ENCODE results near the gene ARF3. TPM values are rescaled to one million over a fixed set of nuclear protein-coding genes. Genes with fewer than 3 reads are reported as not detected.

The ARF3 gene
- polyA plus RNA-seq, 2 of the 4 experiments (the other 2 are of a cell fraction) = 138 to 287 TPM

- 92% methylated on average over 1 of the region's 1 CpG for WGBS (ENCODE audit: missing lambda C conversion rate)
These were observed 27.7 kb downstream of the ARF3 start for GRCh38 chr12:48929551-48929950.

GRCh38 chr12:48927261-48927660 lies 30.0 kb downstream of the ARF3 start:
- POLR2A ChIA-PET = no interaction called here
- Histone ChIP-seq H3K4me3 (no peak overlapping the region), H3K9me3 (no peaks in the 10 kb centered on the region), H3K4me2 (no peak overlapping the region), H3K27ac (no peak overlapping the region), H3K4me1 (peaks cover 6% of the 10 kb centered on the region; the same call in 1 of the 3 replicates)
- ATAC-seq = no peak
- DNase-seq (ENCODE audit: low read depth in 1 of 2, low spot score in 1 of 2) = no peak
- CTCF ChIA-PET = interaction anchor here (1.0 to 70.2 kb wide), 6 partner anchors 9 to 92 kb away, joined by 3 to 2584 read pairs (median 84); partner anchors contain the start of genes ARF3, DDN, DDX23 and PRKAG1
- TF ChIP-seq PHF8 (IDR thresholded peaks at IDR 0.05; ENCODE audit: borderline replicate concordance, low read depth) = no peak
- 88% methylated on average over 2 of the region's 2 CpGs for WGBS (ENCODE audit: missing lambda C conversion rate)
- FAIRE-seq = no peak

More at GRCh38 chr12:48929551-48929950, 27.7 kb downstream of the ARF3 start:
- POLR2A ChIA-PET = no interaction called here
- DNase-seq (ENCODE audit: low read depth in 1 of 2, low spot score in 1 of 2) = no peak
- CTCF ChIA-PET = interaction anchor here (1.0 to 70.2 kb wide), 10 partner anchors 6 to 115 kb away, joined by 3 to 2584 read pairs (median 12); partner anchors contain the start of genes ARF3, DDN, DDX23 and PRKAG1
- no peak for TF ChIP-seq PHF8 (IDR thresholded peaks at IDR 0.05; ENCODE audit: borderline replicate concordance, low read depth)
- TF ChIP-seq GATA3 (IDR thresholded peaks at IDR 0.05; ENCODE audit: borderline replicate concordance) = no peak
- no peak for TF ChIP-seq E2F6 (IDR thresholded peaks at IDR 0.05; ENCODE audit: borderline replicate concordance, low read depth)
- FAIRE-seq = no peak
- no peak for ATAC-seq
- Histone ChIP-seq H3K9me3 (no peaks in the 10 kb centered on the region), H3K4me2 (no peak overlapping the region), H3K27ac (no peak overlapping the region), H3K4me1 (peaks cover 3% of the 10 kb centered on the region; the same call in 1 of the 3 replicates), H3K4me3 (no peak overlapping the region)

GRCh38 chr12:48925304-48926011 lies 31.8 kb downstream of the ARF3 start, which contains the start of gene FKBP11:
Gene FKBP11, minus strand, starts transcription at chr12:48925492. Its CDS starts 64 bp downstream, at chr12:48925428.
- 45% methylated on average over 37 of the region's 38 CpGs for WGBS (ENCODE audit: missing lambda C conversion rate)
- ATAC-seq (peak; percentile 90 to 91), FAIRE-seq (no peak), DNase-seq (ENCODE audit: low read depth in 1 of 2, low spot score in 1 of 2) (peak; percentile 51 to 68)
- Histone ChIP-seq H3K9me3 (no peaks in the 10 kb centered on the region), H3K4me2 (peak within 1 kb of the TSS; percentile 70), H3K4me1 (peaks cover 6% of the 10 kb centered on the region; the same call in 1 of the 3 replicates), H3K27ac (peak within 1 kb of the TSS; percentile 77 to 95), H3K4me3 (peak within 1 kb of the TSS; percentile 71)
- ChIA-PET POLR2A (interaction anchor here (0.6 to 1.8 kb wide), 5 partner anchors 20 to 73 kb away, joined by 3 to 9 read pairs (median 7); partner anchors contain the start of genes ARF3, DDX23 and RND1), CTCF (interaction anchor here (1.0 to 70.2 kb wide), 8 partner anchors 10 to 111 kb away, joined by 3 to 2584 read pairs (median 50); partner anchors contain the start of genes ARF3, DDN, DDX23 and PRKAG1)
- TF ChIP-seq POLR2A (IDR thresholded peaks at IDR 0.05; ENCODE audit: low read length) = peak; percentile 59
- TF ChIP-seq FOSB (CRISPR knock-in tag; IDR thresholded peaks at IDR 0.05) = no peak
- no peak for TF ChIP-seq CHD2 (IDR thresholded peaks at IDR 0.05; ENCODE audit: low read length, partially characterized antibody)
- no peak for TF ChIP-seq ZFP36 (IDR thresholded peaks at IDR 0.05; ENCODE audit: borderline replicate concordance, partially characterized antibody)
- no peak for TF ChIP-seq ELK1 (IDR thresholded peaks at IDR 0.05; ENCODE audit: low read depth, low read length)
- TF ChIP-seq HDAC2 (IDR thresholded peaks at IDR 0.05) = no peak
- TF ChIP-seq ESRRA (IDR thresholded peaks at IDR 0.05; ENCODE audit: borderline replicate concordance, low read length) = peak; percentile 76; the same call in 1 of the 2 replicates
- no peak for TF ChIP-seq ZC3H11A (IDR thresholded peaks at IDR 0.05)
- TF ChIP-seq RNF2 (IDR thresholded peaks at IDR 0.05; ENCODE audit: borderline replicate concordance, low read depth) = no peak
- no peak for TF ChIP-seq NFE2L2 (conservative IDR thresholded peaks at IDR 0.05; ENCODE audit: low read length)
- TF ChIP-seq JUNB (IDR thresholded peaks at IDR 0.05) = no peak

GRCh38 chr12:48924617-48925303 lies 32.5 kb downstream of the ARF3 start:
- ATAC-seq (peak; percentile 84 to 86), FAIRE-seq (no peak)
- H3K27ac ChIP-seq = peak overlapping the region; percentile 77 to 95
- TF ChIP-seq CHD4 (IDR thresholded peaks at IDR 0.05; ENCODE audit: borderline replicate concordance) (no peak), MAX (IDR thresholded peaks at IDR 0.05) (peak; percentile 79), ZC3H11A (IDR thresholded peaks at IDR 0.05) (no peak), ATOH8 (CRISPR knock-in tag; IDR thresholded peaks at IDR 0.05; ENCODE audit: low read depth) (no peak), FOSB (CRISPR knock-in tag; IDR thresholded peaks at IDR 0.05) (no peak), MYC (IDR thresholded peaks at IDR 0.05; ENCODE audit: borderline replicate concordance, low read length) (peak; percentile 77), E2F6 (IDR thresholded peaks at IDR 0.05; ENCODE audit: borderline replicate concordance, low read depth) (0 out of 2 replicates have a peak, but pooled peaks have one; percentile 19), RNF2 (IDR thresholded peaks at IDR 0.05; ENCODE audit: borderline replicate concordance, low read depth) (no peak), CTCF (IDR thresholded peaks at IDR 0.05) (peak; percentile 31; the same call in 2 of the 3 replicates), RFX5 (IDR thresholded peaks at IDR 0.05) (no peak)

More at GRCh38 chr12:48924617-48925303, 32.5 kb downstream of the ARF3 start:
- ChIA-PET CTCF (interaction anchor here (1.0 to 70.2 kb wide), 8 partner anchors 11 to 110 kb away, joined by 3 to 2584 read pairs (median 50); partner anchors contain the start of genes ARF3, DDN, DDX23 and PRKAG1), POLR2A (interaction anchor here (0.6 to 1.8 kb wide), 5 partner anchors 21 to 73 kb away, joined by 3 to 9 read pairs (median 7); partner anchors contain the start of genes ARF3, DDX23 and RND1)
- Histone ChIP-seq H3K4me1 (peaks cover 6% of the 10 kb centered on the region; the same call in 1 of the 3 replicates), H3K4me3 (peak overlapping the region; percentile 71), H3K9me3 (no peaks in the 10 kb centered on the region), H3K4me2 (peak overlapping the region; percentile 70)
- 54% methylated on average over 39 of the region's 43 CpGs for WGBS (ENCODE audit: missing lambda C conversion rate)
- peak; percentile 59 to 62 for DNase-seq (ENCODE audit: low read depth in 1 of 2, low spot score in 1 of 2)
